ENCODE results near the gene POLR1G. TPM values are rescaled to one million over a fixed set of nuclear protein-coding genes. Genes with fewer than 3 reads are reported as not detected.

POLR1G gene
- total and polyA plus RNA-seq, 9 of the 15 experiments (the other 6 are each of a cell fraction or from before 2014, with no cell fraction given) = 3.0 to 50.1 (median 27.4) TPM

DNA sequence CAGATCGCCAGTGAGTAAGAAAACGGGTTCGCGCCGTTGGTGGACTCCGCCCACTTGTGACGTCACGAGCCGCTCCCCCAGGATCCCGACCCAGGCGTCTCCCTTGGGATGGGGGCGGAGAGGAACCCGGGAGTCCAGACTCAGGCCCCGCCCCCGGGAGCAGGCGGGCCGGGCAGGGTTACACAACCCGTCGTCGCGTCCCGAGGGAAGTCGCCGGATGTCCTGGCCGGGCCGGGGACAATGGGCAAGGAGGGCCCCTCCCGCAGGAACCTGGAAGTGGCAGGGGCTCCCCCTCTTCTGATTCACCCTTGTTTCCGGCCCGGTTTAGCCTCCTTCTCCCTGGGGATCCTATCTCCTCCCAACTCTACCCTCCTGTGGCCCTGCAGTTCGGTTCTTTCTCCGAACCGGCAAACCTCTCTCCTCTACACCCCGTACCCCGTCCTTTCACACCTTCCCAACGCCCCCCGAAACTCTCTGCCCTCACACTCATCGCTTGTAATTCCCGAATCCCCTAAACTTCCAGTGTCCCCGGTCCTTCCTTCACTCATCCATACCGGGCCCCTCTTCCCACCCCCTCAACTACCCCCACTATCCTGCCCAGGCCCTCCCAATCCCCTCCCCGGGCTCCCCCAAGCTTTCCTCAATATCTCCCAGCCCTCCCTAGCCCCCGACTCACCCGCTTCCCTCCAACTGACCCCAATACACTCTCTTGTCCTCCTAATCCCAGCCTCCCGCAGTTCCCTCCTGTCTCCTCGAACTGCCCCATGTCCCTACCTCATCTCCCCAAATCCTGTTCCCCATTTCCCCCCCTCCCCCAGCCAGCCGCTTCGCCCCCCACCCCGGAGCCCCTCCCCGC is 37.2 kb downstream of the POLR1G start (continued):
- TF ChIP-seq ZFP1 (CRISPR knock-in tag; IDR thresholded peaks at IDR 0.05) = no peak
- no peak for TF ChIP-seq HMG20A (CRISPR knock-in tag; conservative IDR thresholded peaks at IDR 0.05)
- TF ChIP-seq NCOA6 (IDR thresholded peaks at IDR 0.05) = no peak
- no peak for TF ChIP-seq FOXP1 (CRISPR knock-in tag; IDR thresholded peaks at IDR 0.05)
- no peak for TF ChIP-seq CBX8 (IDR thresholded peaks at IDR 0.05; ENCODE audit: borderline replicate concordance, extremely low read depth, low read depth, low read length, poor library complexity, severe bottlenecking)
- no peak for TF ChIP-seq HNRNPUL1 (IDR thresholded peaks at IDR 0.05; ENCODE audit: low read length)
- TF ChIP-seq, protein P1, sequence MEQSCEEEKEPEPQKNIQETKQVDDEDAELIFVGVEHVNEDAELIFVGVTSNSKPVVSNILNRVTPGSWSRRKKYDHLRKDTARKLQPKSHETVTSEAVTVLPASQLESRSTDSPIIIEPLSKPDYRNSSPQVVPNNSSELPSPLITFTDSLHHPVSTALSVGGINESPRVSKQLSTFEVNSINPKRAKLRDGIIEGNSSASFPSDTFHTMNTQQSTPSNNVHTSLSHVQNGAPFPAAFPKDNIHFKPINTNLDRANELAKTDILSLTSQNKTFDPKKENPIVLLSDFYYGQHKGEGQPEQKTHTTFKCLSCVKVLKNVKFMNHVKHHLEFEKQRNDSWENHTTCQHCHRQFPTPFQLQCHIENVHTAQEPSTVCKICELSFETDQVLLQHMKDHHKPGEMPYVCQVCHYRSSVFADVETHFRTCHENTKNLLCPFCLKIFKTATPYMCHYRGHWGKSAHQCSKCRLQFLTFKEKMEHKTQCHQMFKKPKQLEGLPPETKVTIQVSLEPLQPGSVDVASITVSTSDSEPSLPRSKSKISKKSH (CRISPR knock-in tag; IDR thresholded peaks at IDR 0.05) = no peak
- TF ChIP-seq ZNF584 (CRISPR knock-in tag; IDR thresholded peaks at IDR 0.05; ENCODE audit: low read depth) = no peak
- TF ChIP-seq CSDE1 (IDR thresholded peaks at IDR 0.05) = no peak
- no peak for TF ChIP-seq GTF3C2 (IDR thresholded peaks at IDR 0.05; ENCODE audit: borderline replicate concordance, extremely low read depth, insufficient read length)
- TF ChIP-seq MCM2 (IDR thresholded peaks at IDR 0.05; ENCODE audit: low read depth) = no peak
- TF ChIP-seq TCFL5 (CRISPR knock-in tag; conservative IDR thresholded peaks at IDR 0.05) = no peak
- no peak for TF ChIP-seq FOS (IDR thresholded peaks at IDR 0.05; ENCODE audit: extremely low read depth, insufficient read length)
- no peak for TF ChIP-seq CBFB (CRISPR knock-in tag; IDR thresholded peaks at IDR 0.05)
- peak; percentile 37; the same call in 1 of the 2 replicates for TF ChIP-seq ZBTB7A (IDR thresholded peaks at IDR 0.05; ENCODE audit: borderline replicate concordance, control insufficient read depth, low read depth, low read length)
- peak; percentile 82 for TF ChIP-seq POLR2G (IDR thresholded peaks at IDR 0.05; ENCODE audit: low read depth, low read length)
- TF ChIP-seq, protein P2, sequence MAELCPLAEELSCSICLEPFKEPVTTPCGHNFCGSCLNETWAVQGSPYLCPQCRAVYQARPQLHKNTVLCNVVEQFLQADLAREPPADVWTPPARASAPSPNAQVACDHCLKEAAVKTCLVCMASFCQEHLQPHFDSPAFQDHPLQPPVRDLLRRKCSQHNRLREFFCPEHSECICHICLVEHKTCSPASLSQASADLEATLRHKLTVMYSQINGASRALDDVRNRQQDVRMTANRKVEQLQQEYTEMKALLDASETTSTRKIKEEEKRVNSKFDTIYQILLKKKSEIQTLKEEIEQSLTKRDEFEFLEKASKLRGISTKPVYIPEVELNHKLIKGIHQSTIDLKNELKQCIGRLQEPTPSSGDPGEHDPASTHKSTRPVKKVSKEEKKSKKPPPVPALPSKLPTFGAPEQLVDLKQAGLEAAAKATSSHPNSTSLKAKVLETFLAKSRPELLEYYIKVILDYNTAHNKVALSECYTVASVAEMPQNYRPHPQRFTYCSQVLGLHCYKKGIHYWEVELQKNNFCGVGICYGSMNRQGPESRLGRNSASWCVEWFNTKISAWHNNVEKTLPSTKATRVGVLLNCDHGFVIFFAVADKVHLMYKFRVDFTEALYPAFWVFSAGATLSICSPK (IDR thresholded peaks at IDR 0.05; ENCODE audit: borderline replicate concordance) = 0 out of 2 replicates have a peak, but pooled peaks have one; percentile 73
- no peak for TF ChIP-seq TAF15 (IDR thresholded peaks at IDR 0.05; ENCODE audit: low read depth, low read length)
- TF ChIP-seq MCM5 (IDR thresholded peaks at IDR 0.05; ENCODE audit: low read depth) = no peak
- TF ChIP-seq TAL1 (IDR thresholded peaks at IDR 0.05) = peak; percentile 19; the same call in 1 of the 2 replicates

Measured in K562 (cell line).